ENCODE data around the gene THAP12.

Gene THAP12

DNA sequence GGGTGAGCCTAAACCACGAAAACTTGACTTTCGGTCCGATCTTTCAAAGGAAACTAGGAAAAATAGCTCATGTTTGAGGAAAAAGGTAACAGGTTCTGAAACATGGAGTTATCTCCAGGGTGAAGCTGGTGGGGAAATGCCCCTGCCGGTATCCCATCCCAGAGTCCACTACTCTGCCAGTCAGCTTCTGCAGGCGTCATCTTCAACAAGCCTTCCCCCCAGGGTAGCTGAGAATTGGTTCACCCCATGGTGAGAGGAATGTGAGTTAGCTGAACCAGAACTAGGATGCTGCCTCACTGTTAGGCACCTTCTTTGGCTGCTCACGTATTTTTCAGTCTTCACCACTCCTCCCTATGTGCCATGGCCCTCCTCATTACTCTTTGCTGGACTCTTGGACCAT is 1.3 kb upstream of the THAP12 start:
- CTCF ChIA-PET: no interaction called here
- DNase-seq (ENCODE audit: extremely low spot score): no peak
- POLR2A ChIA-PET: interaction anchor here (0.9 to 2.5 kb wide), 3 partner anchors 17 to 175 kb away, joined by 3 to 7 read pairs (median 4); partner anchors contain the start of gene EMSY
- no peak for TF ChIP-seq ARNT (IDR thresholded peaks at IDR 0.05)
- TF ChIP-seq HDGF (IDR thresholded peaks at IDR 0.05; ENCODE audit: borderline replicate concordance): no peak
- TF ChIP-seq SP1 (IDR thresholded peaks at IDR 0.05): no peak
- no peak for TF ChIP-seq ELF4 (IDR thresholded peaks at IDR 0.05)
- TF ChIP-seq FOXK2 (IDR thresholded peaks at IDR 0.05): no peak
- no peak for TF ChIP-seq BHLHE40 (IDR thresholded peaks at IDR 0.05; ENCODE audit: borderline replicate concordance)
- TF ChIP-seq TARDBP (IDR thresholded peaks at IDR 0.05): no peak
- TF ChIP-seq CTBP1 (IDR thresholded peaks at IDR 0.05; ENCODE audit: borderline replicate concordance): no peak

DNA sequence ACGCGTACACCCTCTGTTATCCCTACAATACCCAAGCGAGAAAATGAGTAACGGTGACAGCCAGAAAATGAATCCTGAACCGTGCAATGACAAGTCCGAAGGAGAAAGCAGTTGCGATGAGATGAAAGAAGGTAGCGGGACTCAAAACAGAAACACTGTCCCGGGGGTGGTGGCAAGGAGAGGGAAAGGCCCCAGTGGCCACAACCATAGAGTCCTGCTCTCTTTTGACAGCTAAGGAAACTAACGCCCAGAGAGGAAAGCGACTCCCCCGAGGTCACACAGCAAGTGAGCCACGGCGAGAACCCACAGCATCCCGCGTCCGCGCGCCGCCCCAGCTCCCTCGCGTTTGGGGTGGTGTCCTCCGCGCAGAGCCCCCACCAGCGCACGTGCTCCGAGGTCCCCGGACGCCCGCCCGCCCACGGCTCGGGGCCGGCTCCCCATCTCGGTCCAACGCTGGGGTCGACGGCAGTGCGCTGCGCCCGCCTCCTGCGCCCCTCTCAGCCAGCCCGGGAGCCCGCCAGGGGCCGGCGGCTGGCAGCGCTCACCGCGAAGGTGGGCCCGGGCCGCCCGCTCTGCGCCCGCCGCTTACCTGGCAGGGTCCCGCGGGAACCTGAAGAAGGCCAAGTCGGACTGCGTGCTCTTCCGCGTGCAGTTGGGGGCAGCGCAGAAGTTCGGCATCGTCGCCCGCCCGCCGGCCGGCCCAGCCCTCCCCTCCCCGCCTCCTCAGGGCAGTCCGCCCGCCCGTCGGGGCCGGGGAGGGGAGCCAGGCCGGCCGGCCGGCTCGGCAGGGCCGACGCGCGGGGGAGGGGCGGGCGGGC is 564 bp downstream of the THAP12 start:
- ChIA-PET CTCF (interaction anchor here (0.6 kb wide), 1 partner anchor 161 kb away, joined by 5 read pairs; no protein-coding TSS in a partner anchor), POLR2A (interaction anchor here (1.6 to 2.5 kb wide), 2 partner anchors 15 to 64 kb away, joined by 4 to 7 read pairs; partner anchors contain the start of gene EMSY)
- DNase-seq (ENCODE audit: extremely low spot score): peak; percentile 29
- no peak for TF ChIP-seq ZNF384 (IDR thresholded peaks at IDR 0.05)
- TF ChIP-seq ARNT (IDR thresholded peaks at IDR 0.05): 0 out of 2 replicates have a peak, but pooled peaks have one; percentile 29
- TF ChIP-seq SUZ12 (IDR thresholded peaks at IDR 0.05): no peak
- TF ChIP-seq TARDBP (IDR thresholded peaks at IDR 0.05): no peak
- TF ChIP-seq ELF4 (IDR thresholded peaks at IDR 0.05): no peak
- TF ChIP-seq, protein P1, sequence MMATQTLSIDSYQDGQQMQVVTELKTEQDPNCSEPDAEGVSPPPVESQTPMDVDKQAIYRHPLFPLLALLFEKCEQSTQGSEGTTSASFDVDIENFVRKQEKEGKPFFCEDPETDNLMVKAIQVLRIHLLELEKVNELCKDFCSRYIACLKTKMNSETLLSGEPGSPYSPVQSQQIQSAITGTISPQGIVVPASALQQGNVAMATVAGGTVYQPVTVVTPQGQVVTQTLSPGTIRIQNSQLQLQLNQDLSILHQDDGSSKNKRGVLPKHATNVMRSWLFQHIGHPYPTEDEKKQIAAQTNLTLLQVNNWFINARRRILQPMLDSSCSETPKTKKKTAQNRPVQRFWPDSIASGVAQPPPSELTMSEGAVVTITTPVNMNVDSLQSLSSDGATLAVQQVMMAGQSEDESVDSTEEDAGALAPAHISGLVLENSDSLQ (IDR thresholded peaks at IDR 0.05): peak; percentile 56
- 0 out of 2 replicates have a peak, but pooled peaks have one; percentile 46 for TF ChIP-seq LEF1 (IDR thresholded peaks at IDR 0.05; ENCODE audit: borderline replicate concordance)

DNA sequence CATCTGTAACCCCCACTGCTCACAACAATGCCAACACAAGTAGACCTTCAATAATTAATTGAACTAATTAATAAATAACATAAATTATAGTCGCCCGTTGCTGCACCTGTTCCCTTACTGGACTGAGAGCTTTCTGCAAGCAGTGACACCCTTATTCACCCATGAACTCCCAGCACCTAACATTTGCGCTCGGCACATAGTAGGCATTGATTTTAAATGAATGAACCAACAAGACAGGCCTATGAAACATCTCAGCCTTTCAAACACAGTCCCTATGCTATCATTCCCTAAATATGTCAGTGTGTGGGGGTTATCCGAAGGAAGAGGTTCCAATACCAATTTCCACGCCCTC is 1.1 kb downstream of the THAP12 start:
- CTCF ChIA-PET: interaction anchor here (0.6 kb wide), 1 partner anchor 161 kb away, joined by 5 read pairs; no protein-coding TSS in a partner anchor

DNA sequence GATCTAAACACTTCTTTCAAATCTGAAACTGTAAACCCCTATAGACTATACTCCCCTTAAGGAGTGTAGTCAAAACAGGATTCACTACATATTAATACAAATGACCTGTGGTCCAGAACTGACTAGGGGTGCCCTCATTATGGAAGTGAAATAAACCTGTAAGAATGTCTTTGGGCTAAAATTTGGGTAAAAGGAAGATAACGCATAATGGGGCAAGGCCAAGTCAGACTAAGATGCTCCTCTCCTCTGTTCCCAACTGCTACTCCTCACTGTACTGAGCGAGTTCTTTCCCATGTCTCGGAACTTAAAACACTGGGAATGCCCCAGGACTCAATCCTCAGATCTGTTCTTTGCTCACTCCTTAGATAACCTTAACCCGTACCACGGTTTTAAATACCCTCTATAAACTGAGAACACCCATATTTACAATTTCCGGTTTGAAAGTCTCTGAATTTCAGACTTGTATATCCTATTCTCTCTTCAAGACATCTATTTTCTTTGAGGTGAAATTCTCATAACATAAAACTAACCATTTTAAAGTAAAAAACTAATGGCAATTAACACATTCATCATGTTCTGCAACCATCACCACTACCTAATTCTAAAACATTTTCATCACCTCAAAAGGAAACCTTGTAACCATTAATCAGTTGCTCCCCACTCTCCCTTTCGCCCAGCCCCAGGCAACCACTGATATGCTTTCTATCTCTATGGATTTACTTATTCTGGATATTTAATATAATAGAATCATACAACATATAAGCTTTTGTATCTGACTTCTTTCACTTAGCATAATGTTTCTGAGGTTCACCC is 4.0 kb downstream of the THAP12 start:
- TF ChIP-seq FOXK2 (IDR thresholded peaks at IDR 0.05) (no peak), HDGF (IDR thresholded peaks at IDR 0.05; ENCODE audit: borderline replicate concordance) (no peak), FOXM1 (IDR thresholded peaks at IDR 0.05; ENCODE audit: borderline replicate concordance) (no peak), ARNT (IDR thresholded peaks at IDR 0.05) (no peak), SP1 (IDR thresholded peaks at IDR 0.05) (no peak), L3MBTL2 (conservative IDR thresholded peaks at IDR 0.05) (no peak), BHLHE40 (IDR thresholded peaks at IDR 0.05; ENCODE audit: borderline replicate concordance) (no peak), ELF4 (IDR thresholded peaks at IDR 0.05) (no peak), LEF1 (IDR thresholded peaks at IDR 0.05; ENCODE audit: borderline replicate concordance) (no peak), ZNF384 (IDR thresholded peaks at IDR 0.05) (no peak), NFRKB (IDR thresholded peaks at IDR 0.05) (no peak), SUZ12 (IDR thresholded peaks at IDR 0.05) (no peak), CTBP1 (IDR thresholded peaks at IDR 0.05; ENCODE audit: borderline replicate concordance) (no peak), TARDBP (IDR thresholded peaks at IDR 0.05) (no peak)
- TF ChIP-seq, protein P1 (IDR thresholded peaks at IDR 0.05): no peak
- POLR2A ChIA-PET: no interaction called here
- CTCF ChIA-PET: no interaction called here

More for the DNA sequence above, 1.1 kb downstream of the THAP12 start:
- TF ChIP-seq BHLHE40 (IDR thresholded peaks at IDR 0.05; ENCODE audit: borderline replicate concordance) (no peak), L3MBTL2 (conservative IDR thresholded peaks at IDR 0.05) (no peak), ELF4 (IDR thresholded peaks at IDR 0.05) (no peak), CTBP1 (IDR thresholded peaks at IDR 0.05; ENCODE audit: borderline replicate concordance) (no peak), LEF1 (IDR thresholded peaks at IDR 0.05; ENCODE audit: borderline replicate concordance) (no peak), ARNT (IDR thresholded peaks at IDR 0.05) (no peak), FOXK2 (IDR thresholded peaks at IDR 0.05) (no peak), FOXM1 (IDR thresholded peaks at IDR 0.05; ENCODE audit: borderline replicate concordance) (no peak), HDGF (IDR thresholded peaks at IDR 0.05; ENCODE audit: borderline replicate concordance) (no peak), TARDBP (IDR thresholded peaks at IDR 0.05) (no peak), SUZ12 (IDR thresholded peaks at IDR 0.05) (no peak), NFRKB (IDR thresholded peaks at IDR 0.05) (no peak), SP1 (IDR thresholded peaks at IDR 0.05) (no peak), ZNF384 (IDR thresholded peaks at IDR 0.05) (no peak), FOXA1 (IDR thresholded peaks at IDR 0.05) (no peak)
- TF ChIP-seq, protein P1 (IDR thresholded peaks at IDR 0.05): no peak
- no peak for DNase-seq (ENCODE audit: extremely low spot score)
- POLR2A ChIA-PET: interaction anchor here (2.5 kb wide), 1 partner anchor 15 kb away, joined by 7 read pairs; no protein-coding TSS in a partner anchor

DNA sequence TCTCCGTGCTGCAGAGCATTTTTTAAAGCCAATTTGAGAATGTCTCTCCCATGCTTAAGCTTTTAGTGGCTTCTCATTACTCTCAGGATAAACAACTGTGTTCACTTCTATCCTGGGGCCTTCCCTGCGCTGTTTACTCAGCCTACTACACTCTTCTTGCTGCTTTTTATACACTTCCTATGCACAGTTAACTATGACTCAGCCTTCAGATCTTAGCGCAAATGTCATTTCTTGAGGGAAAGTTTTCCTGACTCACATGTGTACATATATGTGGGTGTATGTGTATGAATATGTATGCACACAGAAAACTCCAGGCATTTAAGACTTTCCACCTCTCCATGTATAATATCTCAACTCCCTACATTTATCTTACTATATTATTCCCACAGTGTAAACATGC is 9.8 kb downstream of the THAP12 start:
- CTCF ChIA-PET: no interaction called here
- POLR2A ChIA-PET: interaction anchor here (0.8 kb wide), 1 partner anchor 162 kb away, joined by 3 read pairs; no protein-coding TSS in a partner anchor
- TF ChIP-seq SUZ12 (IDR thresholded peaks at IDR 0.05): no peak
- TF ChIP-seq ELF4 (IDR thresholded peaks at IDR 0.05): no peak
- TF ChIP-seq FOXM1 (IDR thresholded peaks at IDR 0.05; ENCODE audit: borderline replicate concordance): no peak
- no peak for TF ChIP-seq ARNT (IDR thresholded peaks at IDR 0.05)
- TF ChIP-seq HDGF (IDR thresholded peaks at IDR 0.05; ENCODE audit: borderline replicate concordance): no peak
- no peak for TF ChIP-seq LEF1 (IDR thresholded peaks at IDR 0.05; ENCODE audit: borderline replicate concordance)
- no peak for TF ChIP-seq FOXA1 (IDR thresholded peaks at IDR 0.05)
- no peak for TF ChIP-seq SP1 (IDR thresholded peaks at IDR 0.05)
- no peak for TF ChIP-seq CTBP1 (IDR thresholded peaks at IDR 0.05; ENCODE audit: borderline replicate concordance)
- no peak for TF ChIP-seq L3MBTL2 (conservative IDR thresholded peaks at IDR 0.05)
- TF ChIP-seq NFRKB (IDR thresholded peaks at IDR 0.05): no peak
- TF ChIP-seq, protein P1 (IDR thresholded peaks at IDR 0.05): no peak
- no peak for TF ChIP-seq TARDBP (IDR thresholded peaks at IDR 0.05)
- no peak for TF ChIP-seq FOXK2 (IDR thresholded peaks at IDR 0.05)
- TF ChIP-seq ZNF384 (IDR thresholded peaks at IDR 0.05): no peak
- no peak for TF ChIP-seq BHLHE40 (IDR thresholded peaks at IDR 0.05; ENCODE audit: borderline replicate concordance)
- DNase-seq (ENCODE audit: extremely low spot score): no peak

More for the DNA sequence above, 4.0 kb downstream of the THAP12 start:
- no peak for DNase-seq (ENCODE audit: extremely low spot score)
